ENCODE results near the gene CDKN1A. TPM values are rescaled to one million over a fixed set of nuclear protein-coding genes. Genes with fewer than 3 reads are reported as not detected.

CDKN1A gene
- total and polyA plus RNA-seq, 9 of the 15 experiments (the other 6 are each of a cell fraction or from before 2014, with no cell fraction given): 0.25 to 8.1 (median 5.1) TPM

GRCh38 chr6:36714511-36714910 is 36.0 kb downstream of the CDKN1A start (continued):
- TF ChIP-seq IRF2 (CRISPR knock-in tag; IDR thresholded peaks at IDR 0.05) (no peak), PTRF (tag; IDR thresholded peaks at IDR 0.05) (no peak), ZNF655 (CRISPR knock-in tag; IDR thresholded peaks at IDR 0.05) (no peak), ZNF644 (tag; IDR thresholded peaks at IDR 0.05; ENCODE audit: low read depth) (no peak)

DNA sequence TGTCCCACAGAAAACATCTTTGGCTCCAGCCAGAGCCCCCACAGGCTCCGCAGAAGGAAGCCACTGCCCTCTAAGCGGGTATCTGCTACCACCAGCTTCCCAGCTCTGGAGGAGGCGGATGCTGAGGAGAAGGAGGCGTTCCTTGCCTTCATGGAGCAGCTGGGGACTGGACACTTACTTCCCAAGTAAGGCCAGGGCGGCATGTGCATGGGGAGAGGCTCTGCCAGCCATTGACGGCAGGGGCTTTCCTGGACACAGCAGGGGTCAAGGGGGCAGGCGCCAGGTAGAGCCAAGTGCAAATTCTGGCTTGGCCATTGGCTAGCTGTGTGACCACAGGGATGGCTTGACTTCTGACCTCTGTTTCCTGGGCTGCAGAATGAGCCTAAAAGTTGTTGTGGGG is 37.0 kb downstream of the CDKN1A start:
- BruUV-seq (replicated peaks): no TSS peak
- no peak for FAIRE-seq
- Histone ChIP-seq H3K27ac (ENCODE audit: extremely low read depth, low read depth, low read length) (no peak overlapping the region), H3K4me2 (ENCODE audit: insufficient read depth, low read length) (no peak overlapping the region), H4K20me1 (replicated peaks; ENCODE audit: control insufficient read depth, insufficient read depth, low read length) (peaks cover 17% of the 10 kb centered on the region; the same call in 1 of the 2 replicates), H3K36me3 (ENCODE audit: control insufficient read depth, insufficient read depth, low read length) (no peaks in the 10 kb centered on the region), H2AFZ (ENCODE audit: low read depth, low read length) (no peak overlapping the region), H3K9ac (ENCODE audit: insufficient read depth in 1 of 2, low read depth in 2 of 2, low read length in 2 of 2) (no peak overlapping the region), H3K9me1 (ENCODE audit: control insufficient read depth, insufficient read depth, low read length) (no peaks in the 10 kb centered on the region), H3K27me3 (ENCODE audit: control insufficient read depth in 2 of 2, insufficient read depth in 2 of 2, low read length in 2 of 2) (peaks cover 31 to 79% of the 10 kb centered on the region in 2 experiments), H3K9me3 (replicated peaks; ENCODE audit: control insufficient read depth, insufficient read depth, low read depth, low read length) (no peaks in the 10 kb centered on the region), H3K79me2 (ENCODE audit: control insufficient read depth, insufficient read depth, low read length) (no peaks in the 10 kb centered on the region), H3K4me3 (no peak overlapping the region), H3K4me1 (replicated peaks in 1 of 2; ENCODE audit: control insufficient read depth in 2 of 2, insufficient read depth in 2 of 2, low read length in 2 of 2) (peaks cover 0 to 6% of the 10 kb centered on the region in 2 experiments; a peak in 1 of 5 replicates)
- no peak for ATAC-seq
- in situ Hi-C loops (cut with MboI): no loop called here
- CTCF ChIA-PET (ENCODE audit: low intra/inter-chr PET ratio): no interaction called here
- WGBS (ENCODE audit: insufficient coverage, low coverage, missing lambda C conversion rate): 3% methylated on average over 7 of the region's 7 CpGs
- intact Hi-C loops (cut with micrococcal nuclease): no loop called here
- TF ChIP-seq ZNF589 (CRISPR knock-in tag; IDR thresholded peaks at IDR 0.05; ENCODE audit: low read depth): no peak
- TF ChIP-seq RBM22 (IDR thresholded peaks at IDR 0.05; ENCODE audit: low read depth, low read length, poor library complexity, severe bottlenecking): no peak
- TF ChIP-seq KAT2B (IDR thresholded peaks at IDR 0.05; ENCODE audit: low read depth, low read length): no peak
- no peak for TF ChIP-seq ZNF282 (CRISPR knock-in tag; IDR thresholded peaks at IDR 0.05)
- no peak for TF ChIP-seq GABPB2 (CRISPR knock-in tag; conservative IDR thresholded peaks at IDR 0.05)
- no peak for TF ChIP-seq STAG1 (CRISPR knock-in tag; IDR thresholded peaks at IDR 0.05; ENCODE audit: borderline replicate concordance)
- TF ChIP-seq LARP7 (IDR thresholded peaks at IDR 0.05): no peak
- TF ChIP-seq TAF15 (IDR thresholded peaks at IDR 0.05; ENCODE audit: low read depth, low read length): no peak
- TF ChIP-seq SNRNP70 (optimal IDR thresholded peaks at IDR 0.05; ENCODE audit: low read depth, low read length): no peak
- TF ChIP-seq FOXA3 (CRISPR knock-in tag; conservative IDR thresholded peaks at IDR 0.05 in 1 of 2, IDR thresholded peaks at IDR 0.05 in 1 of 2): no peak
- no peak for TF ChIP-seq C11orf30 (IDR thresholded peaks at IDR 0.05; ENCODE audit: low read depth)
- TF ChIP-seq SMC3 (conservative IDR thresholded peaks at IDR 0.05; ENCODE audit: insufficient read depth, low read depth, low read length): no peak
- TF ChIP-seq MCM2 (IDR thresholded peaks at IDR 0.05; ENCODE audit: low read depth): no peak
- TF ChIP-seq, protein P1, sequence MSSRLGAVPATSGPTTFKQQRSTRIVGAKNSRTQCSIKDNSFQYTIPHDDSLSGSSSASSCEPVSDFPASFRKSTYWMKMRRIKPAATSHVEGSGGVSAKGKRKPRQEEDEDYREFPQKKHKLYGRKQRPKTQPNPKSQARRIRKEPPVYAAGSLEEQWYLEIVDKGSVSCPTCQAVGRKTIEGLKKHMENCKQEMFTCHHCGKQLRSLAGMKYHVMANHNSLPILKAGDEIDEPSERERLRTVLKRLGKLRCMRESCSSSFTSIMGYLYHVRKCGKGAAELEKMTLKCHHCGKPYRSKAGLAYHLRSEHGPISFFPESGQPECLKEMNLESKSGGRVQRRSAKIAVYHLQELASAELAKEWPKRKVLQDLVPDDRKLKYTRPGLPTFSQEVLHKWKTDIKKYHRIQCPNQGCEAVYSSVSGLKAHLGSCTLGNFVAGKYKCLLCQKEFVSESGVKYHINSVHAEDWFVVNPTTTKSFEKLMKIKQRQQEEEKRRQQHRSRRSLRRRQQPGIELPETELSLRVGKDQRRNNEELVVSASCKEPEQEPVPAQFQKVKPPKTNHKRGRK (tag; IDR thresholded peaks at IDR 0.05): no peak
- no peak for TF ChIP-seq EP400 (IDR thresholded peaks at IDR 0.05)
- TF ChIP-seq KLF10 (CRISPR knock-in tag; IDR thresholded peaks at IDR 0.05): no peak
- POLR2A ChIA-PET: interaction anchor here (0.6 to 1.1 kb wide), 3 partner anchors 41 to 108 kb away, joined by 3 to 4 read pairs (median 3); no protein-coding TSS in a partner anchor
- no peak for DNase-seq (ENCODE audit: extremely low read depth in 1 of 4, low spot score in 3 of 4)

Data from K562 (cell line).